HCT116 (cell line): ENCODE results near the gene CHKA. TPM values are rescaled to one million over a fixed set of nuclear protein-coding genes. Genes with fewer than 3 reads are reported as not detected.

Source experiments
- ATAC-seq: fragments of 200-7000 bp; cut with Tn5 transposase; 2 replicates; pipeline ENCODE4 v1.9.1; 2020; ENCODE audit warnings: mild to moderate bottlenecking, moderate library complexity
- BruUV-seq: library from RNA; stranded (reverse); fragments of 400-500 nt; replicated peaks from 2 replicates; lab custom pipeline; 2021; lab: Mats Ljungman, UMichigan
- CTCF ChIA-PET: fragments of 300-600 bp; sonication (Branson Sonifier 250); formaldehyde crosslinking; loops from one replicate; lab custom pipeline; 2021; ENCODE audit warnings: antibody characterized with exemption; lab: Charles Lee
- POLR2A ChIA-PET: fragments of 300-600, 350-600 bp; sonication (Branson Sonifier 250); formaldehyde crosslinking; loops from one replicate; lab custom pipeline; 2021; ENCODE audit warnings: antibody characterized with exemption; lab: Charles Lee
- RAD21 ChIA-PET, 2 experiments: fragments of 300-600 bp; sonication (Branson Sonifier 250); formaldehyde crosslinking; loops; one replicate each; lab custom pipeline; 2023; ENCODE audit warnings: low total read pairs in 2 of 2; ENCODE audit not compliant: uncharacterized antibody in 2 of 2, unreplicated experiment in 2 of 2, low non-redundant PET in 1 of 2; lab: Charles Lee
- DNase-seq: peaks from one replicate; pipeline ENCODE4 v3.0.0-alpha.2; 2010; ENCODE audit warnings: low read depth, low spot score
- H2AFZ ChIP-seq: fragments of 200-600 bp; shearing (Covaris generic), sonication (generic); 2 replicates; pipeline ENCODE4 v1.6.1; 2017; ENCODE audit warnings: low read depth, mixed run types, mixed read lengths, antibody characterized with exemption, low read length; ENCODE audit not compliant: poor library complexity, severe bottlenecking
- H3K27ac ChIP-seq: 2 replicates; pipeline ENCODE4 v1.5.1; 2012; ENCODE audit warnings: low read depth, low read length
- H3K27me3 ChIP-seq: fragments of 200-600 bp; sonication (generic); 2 replicates; pipeline ENCODE4 v1.6.1; 2016; ENCODE audit warnings: mixed run types, low read length, mixed read lengths; ENCODE audit not compliant: insufficient read depth
- H3K36me3 ChIP-seq, 2 experiments: fragments of 200-500 bp in 1 of 2; fragments of 200-600 bp in 1 of 2; sonication (Bioruptor generic) in 1 of 2; sonication (generic) in 1 of 2; 2 replicates each; pipeline versions ENCODE4 v1.5.1 to v1.6.1; 2014 to 2016; ENCODE audit warnings: low read length in 2 of 2, inconsistent platforms in 1 of 2, mixed read lengths in 1 of 2, mixed run types in 1 of 2; ENCODE audit not compliant: insufficient read depth in 2 of 2, control insufficient read depth in 1 of 2
- H3K4me1 ChIP-seq, 2 experiments: fragments of 200-600 bp in 1 of 2; sonication (generic) in 1 of 2; 2 replicates each; pipeline versions ENCODE4 v1.5.1 to v1.6.1; 2012 to 2017; ENCODE audit warnings: low read length in 2 of 2, inconsistent platforms in 1 of 2, mild to moderate bottlenecking in 1 of 2, mixed read lengths in 1 of 2, mixed run types in 1 of 2, moderate library complexity in 1 of 2; ENCODE audit not compliant: insufficient read depth in 2 of 2, control insufficient read depth in 1 of 2
- H3K4me2 ChIP-seq: fragments of 200-600 bp; sonication (generic); 2 replicates; pipeline ENCODE4 v1.6.1; 2017; ENCODE audit warnings: mixed run types, low read length, mixed read lengths
- H3K4me3 ChIP-seq, 2 experiments: fragments of 200-600 bp in 1 of 2; sonication (generic) in 1 of 2; replicated peaks in 1 of 2; 2 replicates each; pipeline ENCODE4 v1.5.1; 2011 to 2016; ENCODE audit warnings: low read length in 2 of 2, control low read depth in 1 of 2, low read depth in 1 of 2, mild to moderate bottlenecking in 1 of 2, mixed read lengths in 1 of 2, mixed run types in 1 of 2
- H3K79me2 ChIP-seq: fragments of 200-600 bp; sonication (generic); 2 replicates; pipeline ENCODE4 v1.6.1; 2017; ENCODE audit warnings: mild to moderate bottlenecking, mixed run types, low read length, moderate library complexity, mixed read lengths; ENCODE audit not compliant: insufficient read depth
- H3K9ac ChIP-seq: fragments of 200-600 bp; sonication (generic); 2 replicates; pipeline ENCODE4 v1.6.1; 2016; ENCODE audit warnings: low read length, mixed read lengths
- H3K9me2 ChIP-seq: fragments of 200-600 bp; sonication (generic), shearing (Covaris generic); 2 replicates; pipeline ENCODE4 v1.6.1; 2017; ENCODE audit warnings: mixed run types, mild to moderate bottlenecking, moderate library complexity; ENCODE audit not compliant: insufficient read depth
- H3K9me3 ChIP-seq, 2 experiments: fragments of 200-500 bp in 1 of 2; fragments of 200-600 bp in 1 of 2; sonication (Bioruptor generic) in 1 of 2; sonication (generic) in 1 of 2; 2 replicates each; pipeline ENCODE4 v1.6.1; 2014 to 2017; ENCODE audit warnings: low read length in 2 of 2, mixed read lengths in 2 of 2, inconsistent platforms in 1 of 2, low read depth in 1 of 2, mild to moderate bottlenecking in 1 of 2, mixed run types in 1 of 2, moderate library complexity in 1 of 2; ENCODE audit not compliant: control insufficient read depth in 1 of 2, insufficient read depth in 1 of 2
- H4K20me1 ChIP-seq: fragments of 200-600 bp; sonication (generic), shearing (Covaris generic); 2 replicates; pipeline ENCODE4 v1.6.1; 2017; ENCODE audit warnings: mixed run types, mild to moderate bottlenecking, moderate library complexity; ENCODE audit not compliant: insufficient read depth
- CBX3 ChIP-seq: IDR thresholded peaks from 2 replicates; pipeline ENCODE4 v1.6.1; 2012; ENCODE audit warnings: low read depth
- EGR1 ChIP-seq: IDR thresholded peaks from 2 replicates; pipeline ENCODE4 v1.6.1; 2012; ENCODE audit warnings: low read depth
- EZH2 ChIP-seq: fragments of 200-600 bp; sonication (generic); IDR thresholded peaks from 2 replicates; pipeline ENCODE4 v1.6.1; 2017; ENCODE audit warnings: antibody characterized with exemption, mixed run types
- RAD21 ChIP-seq: IDR thresholded peaks from 2 replicates; pipeline ENCODE4 v1.6.1; 2012; ENCODE audit warnings: low read depth, mild to moderate bottlenecking
- SP1 ChIP-seq: IDR thresholded peaks from 2 replicates; pipeline ENCODE4 v1.6.1; 2012; ENCODE audit warnings: low read depth
- YY1 ChIP-seq: IDR thresholded peaks from 2 replicates; pipeline ENCODE4 v1.6.1; 2011; ENCODE audit warnings: low read length, low read depth, moderate library complexity, mild to moderate bottlenecking; ENCODE audit not compliant: insufficient replicate concordance; ENCODE audit errors: extremely low read depth
- intact Hi-C: fragments of 100-400 bp; cut with micrococcal nuclease; formaldehyde crosslinking; loops from 2 replicates; pipeline ENCODE4 v1.10.0; 2022
- total RNA-seq: library from RNA; stranded (reverse); gene quantifications from one replicate; pipeline ENCODE4 v1.2.1, GENCODE V29; 2021; ENCODE audit not compliant: unreplicated experiment
- TF ChIP-seq, protein P1 (sequence below): IDR thresholded peaks from 2 replicates; pipeline ENCODE4 v1.6.1; 2012; ENCODE audit warnings: low read depth

Gene CHKA
- total RNA-seq, 1 experiment from 2014 or later: 33.1 TPM

DNA sequence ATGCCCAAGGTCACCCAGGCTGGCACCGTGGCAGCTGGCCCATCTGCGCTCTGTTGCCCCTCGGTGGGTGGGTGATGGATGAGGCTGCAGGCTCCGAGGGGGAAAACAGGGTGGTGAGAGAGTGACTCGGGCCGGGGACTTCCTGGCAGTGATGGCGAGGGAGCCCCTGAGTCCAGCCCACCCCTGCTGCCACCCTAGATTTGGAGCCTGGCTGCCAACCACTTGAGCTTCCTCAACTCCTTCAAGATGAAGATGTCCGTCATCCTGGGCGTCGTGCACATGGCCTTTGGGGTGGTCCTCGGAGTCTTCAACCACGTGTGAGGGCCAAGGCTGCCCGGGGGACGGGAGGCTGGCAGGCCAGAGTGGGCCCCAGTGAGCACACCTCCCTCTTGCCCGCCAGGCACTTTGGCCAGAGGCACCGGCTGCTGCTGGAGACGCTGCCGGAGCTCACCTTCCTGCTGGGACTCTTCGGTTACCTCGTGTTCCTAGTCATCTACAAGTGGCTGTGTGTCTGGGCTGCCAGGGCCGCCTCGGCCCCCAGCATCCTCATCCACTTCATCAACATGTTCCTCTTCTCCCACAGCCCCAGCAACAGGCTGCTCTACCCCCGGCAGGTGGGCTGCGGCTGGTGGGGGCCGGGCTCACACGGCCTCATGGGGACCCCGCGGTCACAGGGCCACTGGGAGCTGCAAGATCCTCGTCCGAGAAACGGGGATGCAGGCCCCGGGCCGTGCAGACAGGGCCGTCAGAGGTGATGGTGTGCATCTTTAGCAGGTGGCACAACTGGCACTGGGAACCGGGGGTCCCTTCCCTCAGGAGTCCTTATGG lies 72.3 kb downstream of the CHKA start:
- DNase-seq (no peak), ATAC-seq (no peak)
- no peaks in the 10 kb centered on the region for H3K4me1 ChIP-seq
- H3K79me2 ChIP-seq: no peaks in the 10 kb centered on the region
- ChIA-PET RAD21 (no interaction called here), CTCF (no interaction called here), POLR2A (no interaction called here)
- H3K9me2 ChIP-seq: no peaks in the 10 kb centered on the region
- no peaks in the 10 kb centered on the region; a peak in 1 of 4 replicates for H3K36me3 ChIP-seq
- no peak overlapping the region for H3K9ac ChIP-seq
- no peak overlapping the region for H3K27ac ChIP-seq
- no peak overlapping the region for H3K4me2 ChIP-seq
- no peaks in the 10 kb centered on the region for H3K9me3 ChIP-seq
- TF ChIP-seq EGR1 (no peak), YY1 (no peak), CBX3 (no peak), SP1 (no peak), EZH2 (no peak), RAD21 (no peak)
- TF ChIP-seq, protein P1, sequence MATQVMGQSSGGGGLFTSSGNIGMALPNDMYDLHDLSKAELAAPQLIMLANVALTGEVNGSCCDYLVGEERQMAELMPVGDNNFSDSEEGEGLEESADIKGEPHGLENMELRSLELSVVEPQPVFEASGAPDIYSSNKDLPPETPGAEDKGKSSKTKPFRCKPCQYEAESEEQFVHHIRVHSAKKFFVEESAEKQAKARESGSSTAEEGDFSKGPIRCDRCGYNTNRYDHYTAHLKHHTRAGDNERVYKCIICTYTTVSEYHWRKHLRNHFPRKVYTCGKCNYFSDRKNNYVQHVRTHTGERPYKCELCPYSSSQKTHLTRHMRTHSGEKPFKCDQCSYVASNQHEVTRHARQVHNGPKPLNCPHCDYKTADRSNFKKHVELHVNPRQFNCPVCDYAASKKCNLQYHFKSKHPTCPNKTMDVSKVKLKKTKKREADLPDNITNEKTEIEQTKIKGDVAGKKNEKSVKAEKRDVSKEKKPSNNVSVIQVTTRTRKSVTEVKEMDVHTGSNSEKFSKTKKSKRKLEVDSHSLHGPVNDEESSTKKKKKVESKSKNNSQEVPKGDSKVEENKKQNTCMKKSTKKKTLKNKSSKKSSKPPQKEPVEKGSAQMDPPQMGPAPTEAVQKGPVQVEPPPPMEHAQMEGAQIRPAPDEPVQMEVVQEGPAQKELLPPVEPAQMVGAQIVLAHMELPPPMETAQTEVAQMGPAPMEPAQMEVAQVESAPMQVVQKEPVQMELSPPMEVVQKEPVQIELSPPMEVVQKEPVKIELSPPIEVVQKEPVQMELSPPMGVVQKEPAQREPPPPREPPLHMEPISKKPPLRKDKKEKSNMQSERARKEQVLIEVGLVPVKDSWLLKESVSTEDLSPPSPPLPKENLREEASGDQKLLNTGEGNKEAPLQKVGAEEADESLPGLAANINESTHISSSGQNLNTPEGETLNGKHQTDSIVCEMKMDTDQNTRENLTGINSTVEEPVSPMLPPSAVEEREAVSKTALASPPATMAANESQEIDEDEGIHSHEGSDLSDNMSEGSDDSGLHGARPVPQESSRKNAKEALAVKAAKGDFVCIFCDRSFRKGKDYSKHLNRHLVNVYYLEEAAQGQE: no peak
- intact Hi-C loops: no loop called here
- no peak overlapping the region for H3K4me3 ChIP-seq
- H4K20me1 ChIP-seq: no peaks in the 10 kb centered on the region
- H3K27me3 ChIP-seq: no peaks in the 10 kb centered on the region
- BruUV-seq: no TSS peak
- no peak overlapping the region for H2AFZ ChIP-seq
